Suppressor macrophage treated with lipopolysaccharide for 1 hour (primary cell): Measurements from ENCODE around the gene NHLRC4.
A peak's percentile ranks its signal among the peaks of the same experiment; 100 is the strongest.

Source experiments
- DNase-seq, 3 donors: peaks; one replicate each; pipeline ENCODE4 v3.0.0-alpha.2; 2020 to 2022

Gene NHLRC4

GRCh38 chr16:606656-607307, 40.0 kb downstream of the NHLRC4 start:
- DNase-seq = no peak

GRCh38 chr16:608019-608418, 41.2 kb downstream of the NHLRC4 start:
- DNase-seq = no peak

- no peak for DNase-seq
Measured at GRCh38 chr16:609316-609715, 42.5 kb downstream of the NHLRC4 start.

GRCh38 chr16:609984-610383, 43.2 kb downstream of the NHLRC4 start:
- no peak for DNase-seq

- DNase-seq = peak; percentile 68 to 86 (median 79)
Measured at GRCh38 chr16:610513-611381, 43.9 kb downstream of the NHLRC4 start.

GRCh38 chr16:615122-615521, 48.3 kb downstream of the NHLRC4 start:
- DNase-seq = no peak

GRCh38 chr16:616733-617586, 50.2 kb downstream of the NHLRC4 start:
- DNase-seq = no peak

GRCh38 chr16:617855-618254, 51.0 kb downstream of the NHLRC4 start:
- DNase-seq = no peak
